NCI-H128 (cell line): ENCODE measurements around the gene CYP27C1.
"Not testable (repeated sequence)": the region's sequence is repeated elsewhere in the genome, so short reads cannot be mapped to it uniquely, and the experiment has no call there.

Source experiments
- DNase-seq: peaks from one replicate; lab custom pipeline; 2025; ENCODE audit not compliant: unreplicated experiment; lab: John Stamatoyannopoulos, UW

Gene CYP27C1, protein sequence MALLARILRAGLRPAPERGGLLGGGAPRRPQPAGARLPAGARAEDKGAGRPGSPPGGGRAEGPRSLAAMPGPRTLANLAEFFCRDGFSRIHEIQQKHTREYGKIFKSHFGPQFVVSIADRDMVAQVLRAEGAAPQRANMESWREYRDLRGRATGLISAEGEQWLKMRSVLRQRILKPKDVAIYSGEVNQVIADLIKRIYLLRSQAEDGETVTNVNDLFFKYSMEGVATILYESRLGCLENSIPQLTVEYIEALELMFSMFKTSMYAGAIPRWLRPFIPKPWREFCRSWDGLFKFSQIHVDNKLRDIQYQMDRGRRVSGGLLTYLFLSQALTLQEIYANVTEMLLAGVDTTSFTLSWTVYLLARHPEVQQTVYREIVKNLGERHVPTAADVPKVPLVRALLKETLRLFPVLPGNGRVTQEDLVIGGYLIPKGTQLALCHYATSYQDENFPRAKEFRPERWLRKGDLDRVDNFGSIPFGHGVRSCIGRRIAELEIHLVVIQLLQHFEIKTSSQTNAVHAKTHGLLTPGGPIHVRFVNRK

DNA sequence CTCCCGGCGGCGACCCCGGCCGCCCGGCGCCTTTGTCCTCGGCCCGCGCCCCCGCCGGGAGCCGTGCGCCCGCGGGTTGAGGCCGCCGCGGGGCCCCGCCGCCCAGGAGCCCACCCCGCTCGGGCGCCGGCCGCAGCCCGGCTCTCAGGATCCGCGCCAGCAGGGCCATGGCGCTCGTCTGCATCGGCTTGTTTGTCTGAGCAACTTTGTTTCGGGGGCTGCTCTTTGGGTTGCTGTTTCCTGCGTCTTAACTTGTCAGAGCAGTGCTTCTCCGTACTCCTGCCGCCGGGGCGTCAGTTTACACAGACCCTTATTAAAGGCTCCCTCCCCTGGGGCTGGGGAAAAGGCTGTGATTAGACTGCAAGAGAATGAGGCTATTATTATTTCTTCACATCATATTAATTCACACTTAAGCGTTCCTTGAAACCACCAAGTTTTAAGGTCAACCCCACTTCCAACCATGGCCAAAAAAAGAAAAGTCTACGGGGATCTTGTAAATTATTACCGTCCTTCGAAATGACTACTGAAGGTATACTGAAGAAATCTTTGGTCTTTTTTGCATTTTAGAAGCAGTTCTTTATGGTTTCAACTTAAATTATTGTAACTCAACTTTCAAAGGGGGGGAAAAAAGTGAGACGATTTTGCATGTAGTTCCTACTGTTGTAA lies at the start of gene CYP27C1:
Gene CYP27C1 (minus strand): TSS at position 198 of the 666 bp plus-strand sequence. CDS start 29 bp downstream, at position 169.
- DNase-seq, result no peak

DNA sequence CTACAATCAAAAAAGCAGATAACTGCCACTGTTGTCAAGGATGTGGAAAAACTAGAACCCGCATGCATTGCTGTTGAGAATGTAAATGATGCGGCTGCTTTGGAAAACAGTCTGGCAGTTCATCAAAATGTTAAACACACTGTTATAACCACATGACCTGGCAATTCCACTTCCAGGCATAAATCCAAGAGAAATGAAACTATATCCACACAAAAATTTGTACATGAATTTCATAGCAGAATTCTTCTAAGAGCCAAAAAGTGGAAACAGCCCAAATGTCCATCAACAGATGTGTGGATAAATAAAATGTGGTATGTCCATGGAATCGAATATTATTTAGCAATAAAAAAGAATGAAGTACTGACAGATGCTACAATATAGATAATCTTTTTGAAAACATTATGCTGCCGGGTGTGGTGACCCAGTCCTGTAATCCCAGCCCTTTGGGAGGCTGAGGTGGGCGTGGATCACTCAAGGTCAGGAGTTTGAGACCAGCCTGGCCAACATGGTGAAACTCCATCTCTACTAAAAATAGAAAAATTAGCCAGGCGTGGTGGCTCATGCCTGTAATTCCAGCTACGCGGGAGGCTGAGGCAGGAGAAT lies 41.8 kb upstream of the CYP27C1 start:
- no peak for DNase-seq

DNA sequence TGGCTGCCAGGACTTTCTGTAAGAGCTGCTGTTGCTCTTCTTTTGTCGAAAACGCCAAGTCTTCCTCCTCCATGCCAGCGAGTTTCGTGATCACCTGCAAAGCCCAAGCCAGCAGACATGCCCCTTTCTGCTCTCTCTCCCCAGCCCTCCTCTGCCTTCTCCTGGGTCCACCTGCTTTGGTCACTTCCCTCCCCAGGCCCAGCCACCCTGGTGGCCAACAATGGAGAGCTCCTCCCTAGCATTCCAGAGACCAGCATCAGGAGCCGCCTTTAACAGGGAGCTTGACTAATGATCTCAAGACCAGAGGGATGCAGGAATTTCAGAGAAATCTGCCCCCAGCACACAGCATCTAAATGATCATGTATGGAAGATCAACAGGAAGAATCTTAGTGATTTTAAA lies 39.3 kb upstream of the CYP27C1 start:
- DNase-seq, result no peak

DNA sequence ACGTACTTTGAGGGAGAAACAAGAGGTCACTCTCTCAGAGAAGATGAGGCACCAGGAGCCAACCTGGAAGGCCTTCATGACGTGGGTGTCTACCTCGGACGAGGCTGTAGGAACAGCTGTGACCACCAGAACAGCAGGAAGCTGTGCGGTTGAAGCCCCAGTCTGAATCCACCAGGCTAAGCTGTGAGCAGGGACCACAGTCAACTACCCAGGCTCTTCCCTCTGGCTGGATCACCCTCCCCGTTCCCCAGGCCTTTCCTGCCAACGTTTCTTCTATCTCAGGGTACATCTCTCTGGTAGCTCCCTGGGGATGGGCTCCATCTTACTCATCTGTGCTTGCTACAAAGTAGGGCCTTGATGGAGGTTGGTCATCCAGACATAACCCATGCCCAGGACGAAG lies 36.8 kb upstream of the CYP27C1 start:
- DNase-seq, result no peak

DNA sequence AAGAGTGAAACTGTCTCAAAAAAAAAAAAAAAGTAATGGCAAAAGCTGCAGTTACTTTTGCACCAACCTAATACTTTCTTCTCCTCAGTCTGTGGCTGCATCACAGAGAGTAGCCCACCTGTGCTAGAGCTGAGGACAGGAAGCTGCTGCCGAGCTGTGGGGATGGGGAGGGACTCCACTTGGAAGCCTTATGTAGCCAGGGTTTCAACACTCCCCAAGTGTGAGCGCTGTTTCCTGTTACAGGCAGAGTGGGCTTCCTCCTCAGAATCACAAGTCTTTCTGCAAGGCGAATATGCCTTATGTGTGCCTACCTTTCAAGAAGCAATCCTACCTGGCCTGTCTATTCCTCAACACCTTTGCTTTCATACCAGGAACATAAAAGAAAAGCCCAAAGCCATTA lies 36.3 kb upstream of the CYP27C1 start:
- no peak for DNase-seq

DNA sequence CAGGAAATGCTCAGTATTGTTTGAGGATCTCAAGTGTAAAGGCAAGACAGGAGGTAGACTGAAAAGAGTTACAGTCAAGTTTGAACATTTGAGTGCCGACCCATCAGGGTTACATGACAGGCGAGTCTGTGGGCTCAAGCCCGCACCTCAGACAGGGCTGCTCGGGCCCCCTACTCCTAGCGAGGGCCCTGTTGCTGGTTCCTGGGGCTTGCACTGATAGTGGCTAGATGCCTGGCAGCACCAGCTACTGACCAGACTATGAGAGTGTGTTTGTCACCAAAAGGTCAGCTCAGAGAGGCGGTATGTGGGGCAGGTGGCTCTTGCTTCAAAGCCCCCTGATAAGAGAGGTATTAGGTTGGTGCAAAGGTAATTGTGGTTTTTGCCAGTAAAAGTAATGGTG lies 35.6 kb upstream of the CYP27C1 start:
- no peak for DNase-seq

DNA sequence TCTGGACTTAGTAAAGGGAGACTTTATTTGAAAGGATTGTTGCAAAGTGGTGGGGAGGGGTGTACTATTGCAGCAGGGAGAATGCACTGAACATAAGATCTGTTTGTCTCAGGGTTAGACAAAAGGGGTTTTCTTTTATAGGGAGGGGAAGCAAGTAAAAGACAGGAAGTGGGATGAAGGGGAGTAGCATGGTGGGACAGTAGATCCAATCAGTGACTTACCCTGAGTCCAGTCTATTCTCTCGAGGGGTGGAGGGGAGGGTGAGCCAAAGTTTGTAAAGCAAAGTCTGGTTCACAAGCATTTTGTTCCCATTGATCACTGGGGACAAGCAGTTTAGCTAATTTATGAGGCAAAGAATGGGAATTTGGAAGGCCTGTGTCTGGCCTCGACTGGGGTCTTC lies 35.0 kb upstream of the CYP27C1 start:
- DNase-seq, result no peak

DNA sequence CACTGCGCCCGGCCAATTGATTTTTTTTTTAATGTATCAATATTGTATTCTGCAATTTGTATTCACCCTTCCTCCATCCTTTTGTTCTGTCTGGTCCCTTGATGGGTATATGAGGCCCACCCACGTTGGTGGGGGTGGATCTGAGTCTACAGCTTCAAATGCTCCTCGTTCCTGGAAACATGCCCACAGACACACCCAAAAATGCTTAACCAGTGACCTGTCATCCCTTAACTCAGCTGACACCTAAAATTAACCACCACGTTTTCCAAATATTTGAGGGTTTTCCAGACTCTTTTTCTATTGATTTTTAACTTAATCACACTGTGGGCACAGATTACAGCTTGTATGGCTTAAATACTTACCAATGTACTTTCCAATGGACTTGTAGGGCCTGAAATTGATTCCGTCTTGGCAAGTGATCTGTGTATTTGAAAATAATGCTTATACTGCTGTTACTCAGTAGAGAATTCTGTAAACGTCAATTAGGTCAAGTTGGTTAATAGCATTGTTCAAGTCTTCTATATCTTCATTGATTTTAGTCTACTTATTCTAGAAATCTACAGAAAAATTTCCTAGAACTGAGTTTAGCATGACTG lies 34.4 kb upstream of the CYP27C1 start:
- no peak for DNase-seq

DNA sequence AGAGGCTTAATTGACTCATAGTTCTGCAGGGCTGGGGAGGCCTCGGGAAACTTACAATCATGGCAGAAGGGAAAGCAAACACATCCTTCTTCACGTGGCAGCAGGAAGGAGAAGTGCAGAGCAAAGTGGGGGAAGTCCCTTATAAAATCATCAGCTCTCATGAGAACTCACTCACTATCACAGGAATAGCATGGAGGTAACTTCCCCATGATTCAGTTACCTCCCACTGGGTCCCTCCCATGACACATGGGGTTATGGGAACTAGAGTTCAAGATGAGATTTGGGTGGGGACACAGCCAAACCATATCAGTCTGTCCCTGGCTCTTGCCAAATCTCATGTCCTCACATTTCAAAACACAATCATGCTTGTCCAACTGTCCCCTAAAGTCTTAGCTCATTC lies 21.1 kb upstream of the CYP27C1 start:
- not testable (repeated sequence) for DNase-seq

DNA sequence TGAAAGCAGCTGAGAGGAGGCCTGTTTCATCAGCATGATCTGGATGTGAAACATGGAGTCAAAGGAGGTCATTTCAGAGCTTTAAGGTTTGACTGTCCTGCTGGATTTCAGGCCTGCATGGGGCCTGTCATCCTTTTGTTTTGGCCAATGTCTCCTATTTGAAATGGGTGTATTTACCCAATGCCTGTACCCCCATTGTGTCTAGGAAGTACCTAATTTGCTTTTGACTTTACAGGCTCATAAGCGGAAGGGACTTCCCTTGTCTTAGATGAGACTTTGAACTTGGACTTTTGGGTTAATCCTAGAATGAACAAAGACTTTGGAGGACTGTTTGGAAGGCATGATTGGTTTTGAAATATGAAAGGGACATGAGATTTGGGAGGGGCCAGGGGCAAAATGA lies 19.3 kb upstream of the CYP27C1 start:
- no peak for DNase-seq

DNA sequence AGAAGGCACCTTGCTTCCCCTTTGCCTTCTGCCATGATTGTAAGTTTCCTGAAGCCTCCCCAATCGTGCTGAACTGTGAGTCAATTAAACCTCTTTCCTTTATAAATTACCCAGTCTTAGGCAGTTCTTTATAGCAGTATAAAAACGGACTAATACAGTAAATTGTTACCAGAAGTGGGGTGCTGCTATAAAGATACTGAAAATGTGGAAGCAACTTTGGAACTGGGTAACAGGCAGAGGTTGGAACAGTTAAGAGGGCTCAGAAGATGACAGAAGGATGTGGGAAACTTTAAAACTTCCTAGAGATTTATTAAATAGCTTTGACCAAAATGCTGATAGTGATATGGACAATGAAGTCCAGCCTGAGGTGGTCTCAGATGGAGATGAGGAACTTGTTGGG lies 17.7 kb upstream of the CYP27C1 start:
- DNase-seq, result not testable (repeated sequence)

DNA sequence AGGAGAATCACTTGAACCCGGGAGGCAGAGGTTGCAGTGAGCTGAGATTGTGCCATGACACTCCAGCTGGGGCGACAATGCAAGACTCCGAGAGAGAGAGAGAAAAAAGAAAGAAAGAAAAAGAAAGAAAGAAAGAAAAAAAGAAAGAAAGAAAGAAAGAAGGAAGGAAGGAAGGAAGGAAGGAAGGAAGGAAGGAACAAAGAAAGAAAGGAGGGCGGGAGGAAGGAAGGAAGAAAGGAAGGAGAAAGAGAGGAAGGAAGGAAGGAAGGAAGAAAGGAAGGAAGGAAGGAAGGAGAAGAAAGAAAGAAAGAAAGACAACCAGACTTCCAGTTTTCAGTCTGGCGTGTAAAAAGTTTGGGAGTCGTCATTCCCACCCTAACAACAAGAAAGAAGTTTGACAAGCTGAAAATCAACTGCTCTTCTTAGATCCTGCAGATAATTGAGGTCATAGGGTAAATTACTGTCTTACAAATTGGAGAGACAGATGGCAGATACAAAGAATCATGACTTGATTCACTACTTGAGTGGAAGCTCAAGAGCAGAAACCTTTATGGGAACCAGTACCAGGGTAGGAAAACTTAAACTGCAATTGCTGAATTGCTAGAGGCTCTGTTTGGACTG lies 15.1 kb upstream of the CYP27C1 start:
- no peak for DNase-seq

DNA sequence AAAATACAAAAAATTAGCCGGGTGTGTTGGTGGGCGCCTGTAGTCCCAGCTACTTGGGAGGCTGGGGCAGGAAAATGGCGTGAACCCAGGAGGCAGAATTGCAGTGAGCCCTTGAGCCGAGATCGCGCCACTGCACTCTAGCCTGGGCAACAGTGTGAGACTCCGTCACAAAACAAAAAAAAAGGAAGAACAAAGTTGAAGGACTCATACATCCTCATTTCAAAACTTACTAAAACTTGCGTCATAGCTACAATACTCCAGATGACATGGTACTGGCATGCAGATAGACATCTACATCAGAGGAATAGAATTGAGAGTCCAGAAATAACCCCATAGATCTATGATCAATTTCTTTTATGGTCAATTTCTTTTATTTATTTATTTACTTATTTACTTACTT lies 13.6 kb upstream of the CYP27C1 start:
- DNase-seq, result no peak

DNA sequence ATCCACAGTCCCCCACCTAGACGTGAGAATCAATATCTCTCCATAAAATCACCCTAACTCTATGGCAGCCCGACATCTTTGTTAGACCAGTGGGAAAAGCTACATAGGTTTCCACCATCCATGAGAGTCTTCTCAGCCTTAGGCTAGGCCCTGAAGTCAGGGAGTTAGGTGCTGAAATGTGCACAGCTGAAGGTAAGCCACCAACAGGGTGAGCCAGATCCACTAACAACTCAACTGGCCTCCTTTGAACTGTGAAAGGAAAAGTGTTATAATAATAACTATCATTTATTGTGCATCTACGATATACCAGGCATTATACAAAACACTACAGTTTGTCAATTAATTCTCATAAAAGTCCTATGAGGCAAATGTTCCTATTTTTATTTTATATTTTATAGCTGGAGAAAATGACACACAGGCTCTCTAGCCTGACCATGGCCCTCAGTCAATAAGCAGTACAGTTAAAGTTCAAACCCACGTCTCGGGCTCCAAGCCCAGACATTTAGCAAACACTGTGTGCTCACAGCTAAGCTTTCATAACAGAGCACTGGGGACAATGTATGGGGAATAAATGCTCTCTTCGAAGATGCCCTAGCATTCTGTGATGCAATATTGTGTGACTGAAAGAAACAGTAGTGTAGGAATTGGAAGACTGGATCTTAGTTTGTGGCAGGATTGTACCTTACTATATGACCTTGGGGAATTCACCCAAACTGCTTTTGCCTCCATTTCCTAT lies 11.2 kb upstream of the CYP27C1 start:
- no peak for DNase-seq

DNA sequence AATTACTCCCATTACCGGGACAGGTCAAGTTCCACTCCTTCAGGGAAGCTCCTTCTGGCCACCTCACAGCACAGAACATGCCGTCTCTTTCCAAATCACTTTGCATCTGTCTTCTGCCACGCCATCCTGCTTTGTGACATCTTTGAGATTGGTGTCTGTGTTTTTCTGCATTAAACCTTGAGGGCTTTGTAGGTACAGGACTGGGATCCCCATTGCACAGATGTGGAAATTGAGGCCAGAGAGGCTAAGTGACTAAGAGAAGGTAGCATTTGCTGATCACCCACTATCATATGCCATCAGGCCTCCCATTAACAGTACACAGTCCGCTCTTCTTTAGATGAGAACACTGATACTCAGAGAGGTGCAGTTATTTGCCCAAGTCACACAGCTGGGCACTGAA lies 9.5 kb upstream of the CYP27C1 start:
- DNase-seq, result no peak

DNA sequence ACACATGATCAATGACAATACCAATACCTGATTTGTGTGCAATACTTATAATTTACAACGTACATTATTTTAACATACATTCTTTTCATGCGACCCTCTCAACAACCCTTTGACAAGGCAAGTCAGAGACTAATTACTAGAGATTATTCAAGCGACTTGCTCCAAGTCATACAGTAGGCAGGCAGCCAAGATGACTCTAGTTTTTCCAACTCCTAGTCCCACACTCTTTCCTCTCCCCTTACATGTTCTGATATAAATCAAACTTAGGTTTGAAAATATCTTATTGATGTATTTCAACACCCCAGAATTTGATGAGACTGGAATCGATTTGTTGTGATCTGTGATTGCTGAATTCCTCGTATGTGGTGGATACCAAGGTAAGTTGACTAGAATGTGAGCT lies 8.0 kb upstream of the CYP27C1 start:
- DNase-seq, result no peak

DNA sequence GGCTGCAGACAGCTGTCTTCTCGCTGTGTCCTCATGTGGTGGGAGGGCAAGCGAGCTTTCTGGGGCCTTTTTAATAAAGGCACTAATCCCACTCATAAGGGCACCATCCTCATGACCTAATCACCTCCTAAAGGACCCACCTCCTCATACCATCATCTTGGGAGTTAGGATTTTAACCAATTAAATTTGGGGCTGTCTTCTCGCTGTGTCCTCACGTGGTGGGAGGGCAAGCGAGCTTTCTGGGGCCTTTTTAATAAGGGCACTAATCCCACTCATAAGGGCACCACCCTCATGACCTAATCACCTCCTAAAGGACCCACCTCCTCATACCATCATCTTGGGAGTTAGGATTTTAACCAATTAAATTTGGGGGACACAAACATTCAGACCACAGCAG lies 7.2 kb upstream of the CYP27C1 start:
- not testable (repeated sequence) for DNase-seq

DNA sequence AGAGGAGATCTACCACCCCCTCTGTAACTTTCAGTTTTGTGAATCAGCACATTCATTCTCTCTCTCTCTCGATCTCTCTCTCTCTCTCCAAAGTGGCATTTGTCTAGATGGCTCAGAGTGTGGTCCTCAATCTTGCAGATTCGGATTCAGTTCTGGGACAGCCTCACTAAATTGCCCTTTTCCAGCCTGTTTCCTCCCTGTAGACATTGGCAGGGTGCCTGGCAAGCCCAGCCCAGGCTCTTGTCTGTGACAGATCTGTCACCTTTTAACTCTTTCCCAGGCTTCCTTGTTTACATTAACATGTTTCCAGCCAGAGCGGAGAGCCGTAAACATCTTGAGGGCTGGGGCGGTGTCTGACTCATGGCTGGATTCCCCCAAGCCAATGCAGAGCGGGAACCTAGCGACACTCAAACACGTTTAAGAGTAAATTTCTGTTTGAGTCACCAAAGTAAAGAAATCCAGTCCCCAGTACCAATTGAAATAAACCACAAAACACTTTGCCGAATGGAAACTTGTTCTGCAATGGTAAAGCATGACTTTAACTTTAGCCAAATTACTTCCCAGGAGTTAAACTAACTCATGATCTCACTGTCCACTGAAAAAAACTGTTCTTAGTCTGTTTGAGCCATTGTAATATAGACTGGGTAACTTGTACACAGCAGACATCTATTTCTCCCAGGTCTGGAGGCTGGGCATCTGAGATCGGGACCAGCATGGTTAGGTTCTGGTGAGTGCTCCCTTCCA lies 6.6 kb upstream of the CYP27C1 start:
- peak; percentile 14 for DNase-seq

DNA sequence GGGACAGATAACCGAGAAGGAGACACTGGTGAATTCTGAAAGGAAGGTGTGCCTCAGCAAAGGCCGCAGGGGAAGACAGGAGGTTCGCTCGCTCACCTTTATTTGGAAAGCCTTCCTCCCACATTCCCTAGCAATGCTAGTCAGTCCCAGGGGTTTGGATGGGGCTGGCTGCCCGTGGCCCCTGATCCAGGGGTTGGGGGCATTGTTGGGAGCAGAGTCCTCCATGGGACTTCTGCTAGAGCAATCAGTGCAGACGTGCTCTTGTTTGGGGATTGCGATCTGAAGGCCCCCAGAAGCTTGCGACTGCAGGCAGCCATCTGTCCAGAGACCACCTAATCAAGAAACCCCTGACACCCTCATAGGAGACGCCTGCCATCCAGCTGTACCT lies 6.0 kb upstream of the CYP27C1 start:
- no peak for DNase-seq
